ENCODE data around the gene APLF. TPM values are rescaled to one million over a fixed set of nuclear protein-coding genes. Genes with fewer than 3 reads are reported as not detected.

The APLF gene
- total RNA-seq, 1 donor from 2014 or later: 2.5 TPM

DNA sequence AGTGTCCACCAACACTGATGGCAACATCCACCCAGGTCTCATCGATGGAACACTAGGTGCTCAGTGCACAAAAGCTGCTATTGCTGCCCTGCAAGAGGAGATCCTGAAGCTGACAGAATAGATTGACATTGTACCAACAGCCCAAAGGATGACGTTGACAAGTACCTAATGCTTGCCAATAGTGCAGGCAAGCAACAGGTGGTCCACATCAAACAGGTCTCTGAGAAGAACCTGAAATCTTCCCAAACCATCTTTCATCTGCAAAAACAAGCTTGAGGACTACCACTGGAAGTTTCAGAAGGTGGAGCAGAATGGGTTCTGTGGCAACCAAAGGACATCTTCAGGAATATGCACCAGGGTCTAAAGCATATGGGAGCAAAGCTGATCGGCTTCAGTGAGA is 160.2 kb downstream of the APLF start:
- H3K27ac Mint-ChIP-seq (ENCODE audit: unreplicated experiment): no peak overlapping the region
- no peak overlapping the region for H3K4me2 ChIP-seq (ENCODE audit: low read length)
- peaks cover 5% of the 10 kb centered on the region for H3K27me3 Mint-ChIP-seq (ENCODE audit: low read depth, unreplicated experiment)
- H3K27ac ChIP-seq (ENCODE audit: low read depth, low read length): no peak overlapping the region
- peaks cover 2% of the 10 kb centered on the region for H3K27me3 ChIP-seq (ENCODE audit: insufficient read depth, low read length)
- TF ChIP-seq, protein P1, sequence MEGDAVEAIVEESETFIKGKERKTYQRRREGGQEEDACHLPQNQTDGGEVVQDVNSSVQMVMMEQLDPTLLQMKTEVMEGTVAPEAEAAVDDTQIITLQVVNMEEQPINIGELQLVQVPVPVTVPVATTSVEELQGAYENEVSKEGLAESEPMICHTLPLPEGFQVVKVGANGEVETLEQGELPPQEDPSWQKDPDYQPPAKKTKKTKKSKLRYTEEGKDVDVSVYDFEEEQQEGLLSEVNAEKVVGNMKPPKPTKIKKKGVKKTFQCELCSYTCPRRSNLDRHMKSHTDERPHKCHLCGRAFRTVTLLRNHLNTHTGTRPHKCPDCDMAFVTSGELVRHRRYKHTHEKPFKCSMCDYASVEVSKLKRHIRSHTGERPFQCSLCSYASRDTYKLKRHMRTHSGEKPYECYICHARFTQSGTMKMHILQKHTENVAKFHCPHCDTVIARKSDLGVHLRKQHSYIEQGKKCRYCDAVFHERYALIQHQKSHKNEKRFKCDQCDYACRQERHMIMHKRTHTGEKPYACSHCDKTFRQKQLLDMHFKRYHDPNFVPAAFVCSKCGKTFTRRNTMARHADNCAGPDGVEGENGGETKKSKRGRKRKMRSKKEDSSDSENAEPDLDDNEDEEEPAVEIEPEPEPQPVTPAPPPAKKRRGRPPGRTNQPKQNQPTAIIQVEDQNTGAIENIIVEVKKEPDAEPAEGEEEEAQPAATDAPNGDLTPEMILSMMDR (IDR thresholded peaks at IDR 0.05; ENCODE audit: insufficient read depth, low read depth, low read length): no peak
- TF ChIP-seq EZH2 (IDR thresholded peaks at IDR 0.05; ENCODE audit: insufficient read depth, low read length): no peak
- no peaks in the 10 kb centered on the region for H3K9me3 ChIP-seq (ENCODE audit: insufficient read depth, low read depth, low read length)
- no peaks in the 10 kb centered on the region for H3K79me2 ChIP-seq (ENCODE audit: insufficient read depth, low read length)
- H3K4me1 Mint-ChIP-seq (ENCODE audit: low read depth, unreplicated experiment): no peaks in the 10 kb centered on the region
- DNase-seq (ENCODE audit: low read depth) (no peak), FAIRE-seq (no peak)
- H4K20me1 ChIP-seq (ENCODE audit: insufficient read depth, low read length): no peaks in the 10 kb centered on the region
- H3K4me1 ChIP-seq (ENCODE audit: insufficient read depth, low read length): no peaks in the 10 kb centered on the region
- no peaks in the 10 kb centered on the region for H3K36me3 ChIP-seq (ENCODE audit: insufficient read depth, low read length)
- no peaks in the 10 kb centered on the region for H3K36me3 Mint-ChIP-seq (ENCODE audit: low read depth, unreplicated experiment)
- no peak overlapping the region for H2AFZ ChIP-seq (ENCODE audit: low read depth, low read length)
- H3K9ac ChIP-seq (ENCODE audit: low read length): no peak overlapping the region
- H3K4me3 ChIP-seq (ENCODE audit: insufficient read depth, low read depth, low read length): no peak overlapping the region
- H3K4me3 Mint-ChIP-seq (ENCODE audit: unreplicated experiment): no peak overlapping the region
- H3K9me3 Mint-ChIP-seq (ENCODE audit: unreplicated experiment): peaks cover 4% of the 10 kb centered on the region

Other genes starting within 250 kb of the APLF start
- 78.1 and 80.6 TPM in 2 replicates for gene PPP3R1, start 215.1 kb upstream of the APLF start, total RNA-seq
- gene CNRIP1, start 147.6 kb upstream of the APLF start, total RNA-seq: 4.0 and 4.4 TPM in 2 replicates
- not detected in 2 replicates for gene PLEK, start 102.3 kb upstream of the APLF start, total RNA-seq
- gene FBXO48, start 291 bp upstream of the APLF start, total RNA-seq: 0.54 and 0.55 TPM in 2 replicates
- gene PROKR1, start 176.0 kb downstream of the APLF start, total RNA-seq: 0.05 TPM in 1 of 2 replicates, not detected in the other